Activated naive CD4-positive, alpha-beta T cell treated with anti-CD3 and anti-CD28 coated beads, Interleukin-2, amount 10 ng/mL, durations not matched to agents 7 days and 5 days (primary cell): ENCODE measurements around the gene STX1B.

Experiments used
- CTCF ChIA-PET: fragments of 350-600 bp; sonication (Branson Sonifier 250); formaldehyde crosslinking; loops from one replicate; lab custom pipeline; 2021; ENCODE audit warnings: antibody characterized with exemption; lab: Charles Lee
- DNase-seq: peaks from one replicate; pipeline ENCODE4 v3.0.0-alpha.2; 2020
- H3K27ac Mint-ChIP-seq: one replicate; pipeline ENCODE4 v1.8.0; 2021; ENCODE audit warnings: mild to moderate bottlenecking, moderate library complexity, mixed read lengths
- H3K27me3 Mint-ChIP-seq: one replicate; pipeline ENCODE4 v1.8.0; 2021; ENCODE audit warnings: mild to moderate bottlenecking, mixed read lengths
- H3K36me3 Mint-ChIP-seq: one replicate; pipeline ENCODE4 v1.8.0; 2021; ENCODE audit warnings: mixed read lengths
- H3K4me1 Mint-ChIP-seq: one replicate; pipeline ENCODE4 v1.8.0; 2021; ENCODE audit warnings: mixed read lengths
- H3K4me3 Mint-ChIP-seq: one replicate; pipeline ENCODE4 v1.8.0; 2021; ENCODE audit warnings: mild to moderate bottlenecking, moderate library complexity, mixed read lengths
- H3K9me3 Mint-ChIP-seq: one replicate; pipeline ENCODE4 v1.8.0; 2021; ENCODE audit warnings: mixed read lengths

STX1B gene

GRCh38 chr16:30951750-30952149 is 58.7 kb downstream of the STX1B start:
- DNase-seq = no peak
- Mint-ChIP-seq H3K36me3 (peaks cover 11% of the 10 kb centered on the region), H3K27ac (no peak overlapping the region), H3K4me1 (peaks cover 36% of the 10 kb centered on the region), H3K4me3 (no peak overlapping the region), H3K27me3 (no peaks in the 10 kb centered on the region), H3K9me3 (no peaks in the 10 kb centered on the region)
- CTCF ChIA-PET = interaction anchor here (0.7 kb wide), 1 partner anchor 10 kb away, joined by 3 read pairs; no protein-coding TSS in a partner anchor

- Mint-ChIP-seq H3K4me3 (peak overlapping the region; percentile 97), H3K27me3 (no peaks in the 10 kb centered on the region), H3K27ac (no peak overlapping the region), H3K9me3 (no peaks in the 10 kb centered on the region), H3K4me1 (peaks cover 31% of the 10 kb centered on the region), H3K36me3 (peaks cover 12% of the 10 kb centered on the region)
- CTCF ChIA-PET = no interaction called here
- no peak for DNase-seq
Observed at GRCh38 chr16:30951193-30951592, 59.2 kb downstream of the STX1B start.

GRCh38 chr16:30950516-30951065 is 59.8 kb downstream of the STX1B start:
- CTCF ChIA-PET = interaction anchor here (0.8 to 1.4 kb wide), 5 partner anchors 9 to 18 kb away, joined by 3 to 5 read pairs (median 5); no protein-coding TSS in a partner anchor
- Mint-ChIP-seq H3K27me3 (no peaks in the 10 kb centered on the region), H3K9me3 (no peaks in the 10 kb centered on the region), H3K36me3 (peaks cover 12% of the 10 kb centered on the region), H3K4me3 (peak overlapping the region; percentile 97), H3K4me1 (peaks cover 28% of the 10 kb centered on the region), H3K27ac (peak overlapping the region; percentile 92)
- DNase-seq = no peak

- peak overlapping the region; percentile 92 for H3K27ac Mint-ChIP-seq
- DNase-seq = peak; percentile 73
- H3K27me3 Mint-ChIP-seq = no peaks in the 10 kb centered on the region
- H3K9me3 Mint-ChIP-seq = no peaks in the 10 kb centered on the region
- peaks cover 12% of the 10 kb centered on the region for H3K36me3 Mint-ChIP-seq
- peak overlapping the region; percentile 97 for H3K4me3 Mint-ChIP-seq
- H3K4me1 Mint-ChIP-seq = peaks cover 28% of the 10 kb centered on the region
- CTCF ChIA-PET = interaction anchor here (0.6 to 1.4 kb wide), 7 partner anchors 8 to 66 kb away, joined by 3 to 5 read pairs (median 5); no protein-coding TSS in a partner anchor
Observed at GRCh38 chr16:30949650-30950515, 60.6 kb downstream of the STX1B start.

- CTCF ChIA-PET = interaction anchor here (0.6 to 1.4 kb wide), 5 partner anchors 8 to 36 kb away, joined by 3 to 5 read pairs (median 5); no protein-coding TSS in a partner anchor
- DNase-seq = peak; percentile 73
- Mint-ChIP-seq H3K4me1 (peaks cover 28% of the 10 kb centered on the region), H3K4me3 (peak within 1 kb of the TSS; percentile 97), H3K9me3 (no peaks in the 10 kb centered on the region), H3K36me3 (peaks cover 19% of the 10 kb centered on the region), H3K27me3 (no peaks in the 10 kb centered on the region), H3K27ac (peak within 1 kb of the TSS; percentile 92)
Observed at GRCh38 chr16:30948667-30949649, 61.5 kb downstream of the STX1B start, which contains the start of gene ORAI3. ORAI3 (plus strand) TSS chr16:30949068; CDS start chr16:30949290, 222 bp downstream.

- H3K9me3 Mint-ChIP-seq = no peaks in the 10 kb centered on the region
- CTCF ChIA-PET = no interaction called here
- H3K4me3 Mint-ChIP-seq = no peak overlapping the region
- peaks cover 23% of the 10 kb centered on the region for H3K4me1 Mint-ChIP-seq
- peaks cover 18% of the 10 kb centered on the region for H3K36me3 Mint-ChIP-seq
- DNase-seq = peak; percentile 35
- H3K27me3 Mint-ChIP-seq = no peaks in the 10 kb centered on the region
- no peak overlapping the region for H3K27ac Mint-ChIP-seq
Observed at GRCh38 chr16:30947859-30948666, 62.4 kb downstream of the STX1B start.

GRCh38 chr16:30947541-30947858 is 62.9 kb downstream of the STX1B start:
- no peak for DNase-seq
- H3K27ac Mint-ChIP-seq = no peak overlapping the region
- H3K4me1 Mint-ChIP-seq = peaks cover 27% of the 10 kb centered on the region
- no peaks in the 10 kb centered on the region for H3K9me3 Mint-ChIP-seq
- no peaks in the 10 kb centered on the region for H3K27me3 Mint-ChIP-seq
- H3K36me3 Mint-ChIP-seq = peaks cover 18% of the 10 kb centered on the region
- CTCF ChIA-PET = no interaction called here
- H3K4me3 Mint-ChIP-seq = no peak overlapping the region

- H3K4me1 Mint-ChIP-seq = peaks cover 33% of the 10 kb centered on the region
- H3K4me3 Mint-ChIP-seq = no peak overlapping the region
- no peak overlapping the region for H3K27ac Mint-ChIP-seq
- peaks cover 19% of the 10 kb centered on the region for H3K36me3 Mint-ChIP-seq
- no peaks in the 10 kb centered on the region for H3K27me3 Mint-ChIP-seq
- CTCF ChIA-PET = interaction anchor here (1.0 kb wide), 1 partner anchor 12 kb away, joined by 4 read pairs; no protein-coding TSS in a partner anchor
- no peaks in the 10 kb centered on the region for H3K9me3 Mint-ChIP-seq
- DNase-seq = no peak
Observed at GRCh38 chr16:30946671-30947540, 63.5 kb downstream of the STX1B start.

GRCh38 chr16:30944352-30944751 is 66.1 kb downstream of the STX1B start:
- Mint-ChIP-seq H3K27ac (no peak overlapping the region), H3K36me3 (peaks cover 20% of the 10 kb centered on the region), H3K27me3 (no peaks in the 10 kb centered on the region), H3K4me3 (no peak overlapping the region), H3K4me1 (peaks cover 23% of the 10 kb centered on the region), H3K9me3 (no peaks in the 10 kb centered on the region)
- CTCF ChIA-PET = interaction anchor here (1.1 to 1.5 kb wide), 3 partner anchors 9 to 11 kb away, joined by 3 to 7 read pairs (median 4); no protein-coding TSS in a partner anchor
- DNase-seq = no peak

- H3K27me3 Mint-ChIP-seq = no peaks in the 10 kb centered on the region
- CTCF ChIA-PET = interaction anchor here (1.0 to 4.3 kb wide), 15 partner anchors 8 to 150 kb away, joined by 3 to 55 read pairs (median 4); no protein-coding TSS in a partner anchor
- H3K36me3 Mint-ChIP-seq = peaks cover 20% of the 10 kb centered on the region
- no peaks in the 10 kb centered on the region for H3K9me3 Mint-ChIP-seq
- no peak for DNase-seq
- no peak overlapping the region for H3K4me3 Mint-ChIP-seq
- H3K27ac Mint-ChIP-seq = no peak overlapping the region
- peaks cover 24% of the 10 kb centered on the region for H3K4me1 Mint-ChIP-seq
Observed at GRCh38 chr16:30942426-30942806, 68.0 kb downstream of the STX1B start.

GRCh38 chr16:30941600-30942425 is 68.6 kb downstream of the STX1B start:
- peaks cover 27% of the 10 kb centered on the region for H3K4me1 Mint-ChIP-seq
- no peaks in the 10 kb centered on the region for H3K9me3 Mint-ChIP-seq
- peak overlapping the region; percentile 54 for H3K4me3 Mint-ChIP-seq
- no peaks in the 10 kb centered on the region for H3K27me3 Mint-ChIP-seq
- DNase-seq = peak; percentile 81
- peaks cover 20% of the 10 kb centered on the region for H3K36me3 Mint-ChIP-seq
- CTCF ChIA-PET = interaction anchor here (0.7 to 4.3 kb wide), 20 partner anchors 7 to 235 kb away, joined by 3 to 55 read pairs (median 4); partner anchors contain the start of gene ORAI3
- H3K27ac Mint-ChIP-seq = peak overlapping the region; percentile 73
